Endothelial cell of hepatic sinusoid (primary cell): ENCODE measurements around the gene PILRA.
"Not testable (repeated sequence)": the region's sequence is repeated elsewhere in the genome, so short reads cannot be mapped to it uniquely, and the experiment has no call there.

ENCODE experiments used
- in situ Hi-C: cut with HindIII; loops from 2 replicates; pipeline ENCODE4 v1.10.0; 2017; ENCODE audit warnings: low sequenced_read_pairs

The PILRA gene

GRCh38 chr7:100357131-100357561, 16.1 kb upstream of the PILRA start:
- in situ Hi-C loops, result no loop called here

GRCh38 chr7:100358027-100358856, 15.0 kb upstream of the PILRA start, which contains the start of gene PILRB:
PILRB (plus strand) TSS chr7:100358117; CDS start chr7:100358303, 186 bp downstream.
- in situ Hi-C loops, result no loop called here

GRCh38 chr7:100358857-100359212, 14.5 kb upstream of the PILRA start:
- in situ Hi-C loops, result no loop called here

- in situ Hi-C loops, result no loop called here
These were observed 13.0 kb upstream of the PILRA start for GRCh38 chr7:100360135-100360854.

GRCh38 chr7:100363098-100363497, 10.2 kb upstream of the PILRA start:
- in situ Hi-C loops, result no loop called here

GRCh38 chr7:100363797-100364196, 9.5 kb upstream of the PILRA start:
- in situ Hi-C loops, result not testable (repeated sequence)

- in situ Hi-C loops, result no loop called here
These were observed 8.8 kb upstream of the PILRA start for GRCh38 chr7:100364480-100364879.

GRCh38 chr7:100365998-100366367, 7.3 kb upstream of the PILRA start:
- in situ Hi-C loops, result not testable (repeated sequence)

GRCh38 chr7:100366411-100367250, 6.7 kb upstream of the PILRA start:
- in situ Hi-C loops, result no loop called here

- in situ Hi-C loops, result no loop called here
These were observed 6.1 kb upstream of the PILRA start for GRCh38 chr7:100367251-100367620.

- in situ Hi-C loops, result no loop called here
These were observed 5.3 kb upstream of the PILRA start for GRCh38 chr7:100367676-100368613.

GRCh38 chr7:100369105-100369504, 4.2 kb upstream of the PILRA start:
- in situ Hi-C loops, result no loop called here

- in situ Hi-C loops, result no loop called here
These were observed 3.0 kb upstream of the PILRA start for GRCh38 chr7:100370303-100370702.

GRCh38 chr7:100370746-100371145, 2.5 kb upstream of the PILRA start:
- in situ Hi-C loops, result no loop called here

- in situ Hi-C loops, result no loop called here
These were observed 1.6 kb upstream of the PILRA start for GRCh38 chr7:100371561-100372171.

GRCh38 chr7:100372256-100372655, 1.0 kb upstream of the PILRA start:
- in situ Hi-C loops, result no loop called here

GRCh38 chr7:100372694-100373093, 593 bp upstream of the PILRA start:
- in situ Hi-C loops, result no loop called here

GRCh38 chr7:100373870-100374598, 747 bp downstream of the PILRA start:
- in situ Hi-C loops, result not testable (repeated sequence)

- in situ Hi-C loops, result no loop called here
These were observed 1.3 kb downstream of the PILRA start for GRCh38 chr7:100374601-100375000.
